GM19328 (cell line): ENCODE data around the gene CBLL1.

Experiments
- ATAC-seq: cut with Tn5 transposase; IDR thresholded peaks from one replicate; pipeline ENCODE4 v1.9.1; 2021; ENCODE audit warnings: mild to moderate bottlenecking, moderate library complexity; ENCODE audit not compliant: unreplicated experiment

The CBLL1 gene

GRCh38 chr7:107742678-107743566 is 1.0 kb upstream of the CBLL1 start:
- peak; percentile 27 for ATAC-seq

- peak; percentile 32 for ATAC-seq
Measured at GRCh38 chr7:107744345-107744750, 406 bp downstream of the CBLL1 start.

DNA sequence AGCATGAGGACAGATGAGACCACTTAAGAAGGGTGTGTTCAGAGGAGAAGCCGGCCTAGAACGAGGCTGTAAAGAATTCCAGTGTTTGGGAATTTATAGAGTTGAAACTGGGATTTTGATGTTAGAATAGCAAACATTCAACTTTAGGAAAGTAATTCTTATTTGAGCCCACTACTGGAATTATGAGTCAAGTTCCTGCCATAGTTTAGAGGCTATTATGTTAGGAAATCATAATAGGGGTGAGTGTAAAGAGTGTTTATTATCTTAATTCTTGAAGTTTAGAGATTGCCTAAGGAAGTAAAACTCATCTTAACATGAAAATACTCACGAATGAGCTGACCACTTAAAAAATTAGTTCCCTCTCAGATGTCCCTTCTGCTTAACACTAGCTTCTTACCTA is 2.1 kb downstream of the CBLL1 start:
- ATAC-seq = no peak

DNA sequence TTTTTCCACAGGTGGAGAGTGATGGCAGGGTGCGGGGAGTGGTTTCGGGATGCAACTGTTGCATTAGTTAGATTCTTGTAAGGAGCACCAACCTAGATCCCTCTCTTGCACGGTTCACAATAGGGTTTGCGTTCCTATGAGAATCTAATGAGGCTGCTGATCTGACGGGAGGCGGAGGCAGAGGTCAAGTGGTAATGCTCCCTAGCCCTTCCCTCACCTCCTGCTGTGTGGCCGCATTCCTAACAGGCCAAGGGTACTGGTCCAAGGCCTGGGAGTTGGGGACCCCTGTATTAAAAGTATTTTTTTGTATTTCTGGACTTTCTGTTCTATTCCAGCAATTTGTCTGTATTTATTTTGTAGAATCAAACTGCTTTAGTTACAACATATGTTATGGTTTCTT is 7.2 kb downstream of the CBLL1 start:
- no peak for ATAC-seq

GRCh38 chr7:107754642-107755041 is 10.7 kb downstream of the CBLL1 start:
- ATAC-seq = no peak

DNA sequence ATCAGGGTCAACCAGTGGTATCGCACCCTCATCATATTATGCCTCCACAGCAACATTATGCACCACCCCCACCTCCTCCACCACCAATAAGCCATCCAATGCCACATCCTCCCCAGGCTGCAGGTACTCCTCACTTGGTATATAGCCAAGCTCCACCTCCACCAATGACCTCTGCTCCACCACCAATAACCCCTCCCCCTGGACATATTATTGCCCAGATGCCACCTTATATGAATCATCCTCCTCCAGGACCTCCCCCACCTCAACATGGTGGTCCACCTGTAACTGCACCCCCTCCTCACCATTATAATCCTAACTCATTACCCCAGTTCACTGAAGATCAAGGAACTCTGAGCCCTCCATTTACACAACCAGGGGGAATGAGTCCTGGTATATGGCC is 14.7 kb downstream of the CBLL1 start:
- no peak for ATAC-seq

GRCh38 chr7:107767391-107767790 is 23.4 kb downstream of the CBLL1 start:
- no peak for ATAC-seq

DNA sequence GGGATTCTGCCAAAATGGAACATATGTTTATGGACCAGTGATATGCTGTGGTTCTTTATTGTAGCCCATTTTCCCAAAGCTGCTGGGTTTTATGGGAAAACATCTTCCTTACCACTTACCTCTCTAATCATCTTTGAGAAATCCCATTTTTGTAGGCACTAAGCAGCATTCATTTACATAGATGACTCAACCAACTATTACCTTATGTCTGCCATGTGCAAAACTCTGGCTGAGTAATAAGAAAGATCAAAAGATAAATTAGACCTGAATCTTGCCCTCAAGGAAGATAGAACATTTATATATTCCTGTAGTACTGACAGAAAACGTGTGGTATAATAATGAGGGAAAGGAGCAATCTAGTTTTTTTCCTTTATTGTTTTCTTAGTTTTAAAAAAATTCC is 24.3 kb downstream of the CBLL1 start:
- no peak for ATAC-seq

DNA sequence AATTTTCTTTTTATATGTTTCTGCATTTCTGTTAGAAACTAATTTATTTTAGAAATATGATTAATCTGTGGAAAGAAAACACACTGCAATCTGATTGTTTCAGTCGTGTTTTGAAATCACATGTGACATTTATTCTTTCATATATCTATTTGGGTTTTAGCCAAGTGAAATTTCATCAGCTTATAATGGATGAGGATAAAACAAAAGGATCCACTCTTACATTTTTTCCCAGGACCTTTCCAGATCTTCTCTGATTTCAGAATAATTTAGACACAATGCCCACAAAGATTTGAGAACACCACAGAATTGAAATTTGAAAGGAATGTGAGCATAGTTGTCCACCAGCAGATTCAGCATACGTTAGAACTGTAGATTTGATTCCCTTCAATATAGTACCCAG is 29.1 kb downstream of the CBLL1 start:
- no peak for ATAC-seq

DNA sequence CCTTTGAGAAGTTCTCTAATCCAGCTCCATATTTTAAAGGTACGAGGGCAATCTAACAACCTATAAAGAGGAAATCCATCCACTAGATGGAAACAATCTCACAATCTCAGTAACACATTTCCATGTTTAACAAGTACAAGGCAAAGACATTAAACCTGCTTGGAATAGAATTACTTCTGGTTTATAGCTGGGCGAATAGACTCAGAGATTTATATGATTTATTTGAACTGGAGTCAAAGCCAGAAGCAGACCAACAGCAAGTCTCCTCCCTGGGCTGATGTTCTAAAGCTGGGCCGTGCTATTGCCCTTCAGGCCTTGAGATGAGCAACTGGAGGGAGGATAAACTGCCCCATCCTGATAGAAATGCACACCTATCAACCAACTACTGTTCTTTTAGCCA is 33.8 kb downstream of the CBLL1 start:
- ATAC-seq = no peak

GRCh38 chr7:107778283-107778682 is 34.3 kb downstream of the CBLL1 start:
- ATAC-seq = no peak

DNA sequence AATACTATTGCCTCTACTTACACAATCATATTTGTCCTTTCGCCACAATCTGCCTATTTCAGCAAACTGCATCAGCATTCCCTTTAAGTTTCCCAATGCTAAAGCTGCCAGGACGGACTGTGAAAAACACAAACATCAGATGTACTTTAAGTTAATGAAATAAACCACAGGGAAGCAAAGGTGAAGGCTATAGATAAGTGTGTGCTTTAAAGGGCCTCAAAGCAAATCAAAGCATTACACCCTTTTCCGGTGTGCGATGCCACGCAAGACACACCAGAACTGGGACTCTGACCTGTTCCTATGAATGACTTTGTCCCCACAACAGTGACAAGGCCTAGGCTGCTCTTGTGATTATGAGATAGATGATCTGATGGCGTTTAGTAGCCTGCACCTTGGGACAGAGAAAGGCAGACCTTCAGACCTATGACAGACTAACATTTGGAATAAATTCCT is 35.7 kb downstream of the CBLL1 start:
- no peak for ATAC-seq

DNA sequence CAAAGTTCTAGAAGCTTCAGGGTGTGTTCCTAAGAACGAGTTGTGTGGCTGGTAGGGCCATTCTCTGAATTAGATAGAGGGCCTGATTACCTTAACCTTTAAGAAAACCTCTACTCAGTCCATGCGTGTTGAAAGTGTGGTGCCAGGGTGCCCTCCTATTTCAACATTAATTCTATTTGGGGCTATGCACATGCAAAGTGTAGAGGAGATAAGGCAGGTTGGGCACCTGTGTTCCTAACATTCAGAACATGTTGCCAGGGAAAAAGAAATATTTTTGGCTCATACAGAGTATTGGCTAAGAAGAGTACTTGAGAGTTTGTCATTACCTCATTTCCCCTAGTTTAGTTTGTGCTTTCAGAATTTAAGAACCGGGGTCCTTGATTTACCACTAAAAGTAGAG is 38.4 kb downstream of the CBLL1 start:
- no peak for ATAC-seq

- ATAC-seq = no peak
Measured at GRCh38 chr7:107783648-107784047, 39.7 kb downstream of the CBLL1 start.

DNA sequence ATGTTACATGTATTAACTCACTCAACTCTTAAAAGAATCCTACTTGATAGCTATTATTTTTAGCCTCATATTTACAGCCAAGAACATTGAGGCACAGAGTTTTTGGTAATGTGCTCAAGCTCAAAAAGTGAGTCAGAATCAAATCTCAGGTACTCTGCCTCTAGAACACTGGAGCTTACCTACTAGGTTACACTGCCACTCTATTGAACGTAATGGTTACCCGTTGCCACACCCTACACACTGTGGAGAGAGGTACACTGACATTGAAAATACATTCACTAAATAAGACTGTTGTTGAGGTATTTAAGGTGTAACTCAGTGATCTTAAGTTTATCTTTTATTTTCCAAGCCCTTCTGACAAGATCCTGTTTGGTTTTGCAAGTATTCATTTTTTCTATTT is 41.2 kb downstream of the CBLL1 start:
- no peak for ATAC-seq

GRCh38 chr7:107785926-107786325 is 42.0 kb downstream of the CBLL1 start:
- no peak for ATAC-seq

DNA sequence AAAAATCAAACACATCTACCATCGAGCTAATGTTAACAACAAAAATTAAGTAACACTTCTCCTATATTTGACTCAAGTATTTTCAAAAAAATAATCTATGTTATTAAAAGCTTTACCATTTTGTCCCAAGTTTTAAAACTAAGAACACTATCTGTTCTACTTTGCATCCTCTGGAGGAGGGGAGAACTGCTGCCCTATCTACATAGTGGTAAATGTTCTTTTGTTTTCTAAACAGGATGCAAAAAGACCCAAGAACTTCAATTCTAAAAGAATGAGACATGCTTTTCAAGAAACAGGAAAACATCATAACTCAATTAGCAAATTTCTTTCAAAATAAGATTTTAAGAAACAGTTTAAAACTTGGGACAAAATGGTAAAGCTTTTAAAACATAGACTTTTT is 44.3 kb downstream of the CBLL1 start:
- ATAC-seq = no peak

- ATAC-seq = no peak
Measured at GRCh38 chr7:107788662-107789061, 44.7 kb downstream of the CBLL1 start.

GRCh38 chr7:107789647-107790046 is 45.7 kb downstream of the CBLL1 start:
- ATAC-seq = no peak

DNA sequence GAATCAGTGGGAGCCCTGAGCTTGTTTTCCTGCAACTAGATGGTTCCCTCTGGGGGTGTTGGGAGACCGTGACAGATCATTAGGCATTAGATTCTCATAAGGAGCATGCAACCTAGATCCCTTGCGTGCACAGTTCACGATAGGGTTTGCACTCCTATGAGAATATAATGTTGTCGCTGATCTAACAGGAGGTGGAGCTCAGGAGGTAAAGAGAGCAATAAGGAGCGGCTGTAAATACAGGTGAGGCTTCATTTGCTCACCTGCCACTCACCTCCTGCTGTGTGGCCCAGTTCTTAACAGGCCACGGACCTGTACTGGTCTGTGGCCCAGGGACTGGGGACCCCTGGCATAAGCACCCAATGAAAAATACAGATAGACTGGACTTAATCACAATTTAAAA is 48.4 kb downstream of the CBLL1 start:
- no peak for ATAC-seq

DNA sequence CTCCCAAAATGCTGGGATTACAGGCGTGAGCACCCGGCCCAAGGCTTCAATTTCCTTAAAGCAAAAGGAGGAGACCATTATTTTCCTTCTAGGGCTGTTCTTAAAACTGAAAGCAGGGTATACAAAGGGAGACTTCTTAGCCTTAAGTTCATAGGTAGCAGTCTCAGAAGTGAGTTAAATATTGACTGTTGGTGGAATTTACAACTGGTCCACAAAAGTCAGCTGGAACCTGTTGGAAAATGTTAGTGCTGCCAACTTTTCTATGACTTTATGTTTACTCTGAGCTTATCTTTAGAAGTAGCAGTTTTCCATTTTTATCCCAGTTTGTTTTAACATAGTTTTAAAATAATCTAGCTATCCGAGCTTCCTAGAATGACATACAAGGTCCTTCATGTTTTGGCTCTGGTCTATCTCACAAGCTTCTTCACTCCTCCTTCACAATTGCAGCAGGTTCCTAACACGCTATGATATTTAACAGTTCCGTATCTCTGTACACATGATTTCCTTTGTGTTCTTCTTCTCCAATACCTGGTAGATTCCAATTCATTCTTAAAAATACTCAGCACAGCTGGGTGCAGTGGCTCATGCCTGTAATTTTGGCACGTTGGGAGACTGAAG is 55.8 kb downstream of the CBLL1 start:
- ATAC-seq = no peak

- no peak for ATAC-seq
Measured at GRCh38 chr7:107803009-107803610, 59.2 kb downstream of the CBLL1 start, which contains the start of gene SLC26A3. Gene SLC26A3 (minus strand): TSS chr7:107803223. CDS start chr7:107794509, 8,714 bp downstream.
